H9 (cell line): ENCODE measurements around the gene C1orf159. TPM values are rescaled to one million over a fixed set of nuclear protein-coding genes. Genes with fewer than 3 reads are reported as not detected.

Source experiments
- DNase-seq: peaks from one replicate; pipeline ENCODE4 v3.0.0-alpha.2; 2017
- H2AFZ ChIP-seq: one replicate; pipeline ENCODE4 v1.6.1; 2013; ENCODE audit warnings: mild to moderate bottlenecking, low read length, control low read depth, moderate library complexity
- H2AK5ac ChIP-seq: 2 replicates; pipeline ENCODE4 v1.6.1; 2013; ENCODE audit warnings: low read length, control low read depth, mixed read lengths; ENCODE audit not compliant: insufficient read length
- H2BK120ac ChIP-seq: one replicate; pipeline ENCODE4 v1.6.1; 2013; ENCODE audit warnings: low read depth, mild to moderate bottlenecking, low read length, control low read depth, inconsistent platforms; ENCODE audit not compliant: poor library complexity, severe bottlenecking
- H2BK12ac ChIP-seq: 2 replicates; pipeline ENCODE4 v1.6.1; 2013; ENCODE audit warnings: low read length, control low read depth, mixed read lengths, low read depth; ENCODE audit not compliant: insufficient read length
- H2BK15ac ChIP-seq: 2 replicates; pipeline ENCODE4 v1.6.1; 2013; ENCODE audit warnings: low read depth, low read length, control low read depth
- H2BK20ac ChIP-seq: one replicate; pipeline ENCODE4 v1.6.1; 2013; ENCODE audit warnings: low read depth, mild to moderate bottlenecking, low read length, control low read depth, inconsistent platforms; ENCODE audit not compliant: poor library complexity, severe bottlenecking
- H2BK5ac ChIP-seq: 2 replicates; pipeline ENCODE4 v1.6.1; 2013; ENCODE audit warnings: low read length, control low read depth, mixed read lengths; ENCODE audit not compliant: insufficient read length
- H3K14ac ChIP-seq: 2 replicates; pipeline ENCODE4 v1.6.1; 2013; ENCODE audit warnings: low read length, control low read depth; ENCODE audit not compliant: insufficient read depth
- H3K18ac ChIP-seq: 2 replicates; pipeline ENCODE4 v1.6.1; 2013; ENCODE audit warnings: low read depth, mild to moderate bottlenecking, mixed read lengths, low read length, control low read depth; ENCODE audit not compliant: insufficient read length
- H3K23ac ChIP-seq: 2 replicates; pipeline ENCODE4 v1.6.1; 2013; ENCODE audit warnings: low read length, control low read depth, mixed read lengths, low read depth; ENCODE audit not compliant: insufficient read length
- H3K23me2 ChIP-seq: 2 replicates; pipeline ENCODE4 v1.6.1; 2013; ENCODE audit warnings: low read depth, mild to moderate bottlenecking, mixed read lengths, low read length, control low read depth; ENCODE audit not compliant: insufficient read length, poor library complexity, severe bottlenecking
- H3K27ac ChIP-seq: 2 replicates; pipeline ENCODE4 v1.5.1; 2013; ENCODE audit warnings: low read length, control low read depth, mixed read lengths, low read depth; ENCODE audit not compliant: insufficient read length
- H3K27me3 ChIP-seq: 2 replicates; pipeline ENCODE4 v1.6.1; 2013; ENCODE audit warnings: low read length, control low read depth, inconsistent platforms; ENCODE audit not compliant: insufficient read depth
- H3K4ac ChIP-seq: 2 replicates; pipeline ENCODE4 v1.6.1; 2013; ENCODE audit warnings: low read depth, mild to moderate bottlenecking, control low read depth, inconsistent platforms, low read length, moderate library complexity
- H3K4me1 ChIP-seq: 2 replicates; pipeline ENCODE4 v1.6.1; 2013; ENCODE audit warnings: low read length, control low read depth, inconsistent platforms; ENCODE audit not compliant: insufficient read depth
- H3K4me2 ChIP-seq: 2 replicates; pipeline ENCODE4 v1.6.1; 2013; ENCODE audit warnings: low read length, control low read depth, mixed read lengths; ENCODE audit not compliant: insufficient read length, insufficient read depth
- H3K56ac ChIP-seq: 2 replicates; pipeline ENCODE4 v1.6.1; 2013; ENCODE audit warnings: low read depth, mild to moderate bottlenecking, mixed read lengths, low read length, control low read depth; ENCODE audit not compliant: insufficient read length
- H3K79me1 ChIP-seq: 2 replicates; pipeline ENCODE4 v1.6.1; 2013; ENCODE audit warnings: low read depth, mild to moderate bottlenecking, moderate library complexity, low read length, control low read depth, inconsistent platforms; ENCODE audit not compliant: insufficient read depth, poor library complexity, severe bottlenecking
- H3K79me2 ChIP-seq: 2 replicates; pipeline ENCODE4 v1.6.1; 2013; ENCODE audit warnings: low read length, control low read depth, inconsistent platforms; ENCODE audit not compliant: insufficient read depth
- H3K9ac ChIP-seq: 2 replicates; pipeline ENCODE4 v1.6.1; 2013; ENCODE audit warnings: low read length, control low read depth, mixed read lengths; ENCODE audit not compliant: insufficient read length; ENCODE audit errors: extremely low read depth
- H3K9me3 ChIP-seq: one replicate; pipeline ENCODE4 v1.6.1; 2013; ENCODE audit warnings: low read depth, low read length, inconsistent platforms; ENCODE audit not compliant: control insufficient read depth
- H3T11ph ChIP-seq: one replicate; pipeline ENCODE4 v1.6.1; 2013; ENCODE audit warnings: mild to moderate bottlenecking, low read length, control low read depth, inconsistent platforms
- H4K20me1 ChIP-seq: one replicate; pipeline ENCODE4 v1.6.1; 2013; ENCODE audit not compliant: control insufficient read depth, insufficient read length, insufficient read depth
- H4K5ac ChIP-seq: 2 replicates; pipeline ENCODE4 v1.6.1; 2013; ENCODE audit warnings: low read depth, mild to moderate bottlenecking, mixed read lengths, low read length, control low read depth; ENCODE audit not compliant: insufficient read length
- H4K8ac ChIP-seq: replicated peaks from 2 replicates; pipeline ENCODE4 v1.6.1; 2013; ENCODE audit warnings: low read length, control low read depth, mixed read lengths, low read depth; ENCODE audit not compliant: insufficient read length
- H4K91ac ChIP-seq: 2 replicates; pipeline ENCODE4 v1.6.1; 2013; ENCODE audit warnings: low read depth, mild to moderate bottlenecking, moderate library complexity, mixed read lengths, low read length, control low read depth; ENCODE audit not compliant: insufficient read length
- H3K27ac Mint-ChIP-seq, 3 experiments: 2 replicates in 2 of 3; 3 replicates in 1 of 3; pipeline ENCODE4 v1.8.0; 2020 to 2021; ENCODE audit warnings: mixed read lengths in 3 of 3, mild to moderate bottlenecking in 1 of 3, moderate library complexity in 1 of 3
- H3K27me3 Mint-ChIP-seq: 2 replicates; pipeline ENCODE4 v1.8.0; 2021; ENCODE audit warnings: low read depth, mild to moderate bottlenecking, moderate library complexity, mixed read lengths
- H3K36me3 Mint-ChIP-seq, 3 experiments: 2 replicates in 2 of 3; 3 replicates in 1 of 3; pipeline ENCODE4 v1.8.0; 2020 to 2021; ENCODE audit warnings: low read depth in 3 of 3, mixed read lengths in 3 of 3; ENCODE audit not compliant: insufficient read depth in 1 of 3
- H3K4me1 Mint-ChIP-seq, 2 experiments: 2 replicates each; pipeline ENCODE4 v1.8.0; 2020; ENCODE audit warnings: mixed read lengths in 2 of 2
- H3K4me3 Mint-ChIP-seq, 2 experiments: 2 replicates in 1 of 2; 3 replicates in 1 of 2; pipeline ENCODE4 v1.8.0; 2020 to 2021; ENCODE audit warnings: mild to moderate bottlenecking in 2 of 2, mixed read lengths in 2 of 2, moderate library complexity in 1 of 2
- H3K9me3 Mint-ChIP-seq, 2 experiments: 2 replicates in 1 of 2; 3 replicates in 1 of 2; pipeline ENCODE4 v1.8.0; 2020; ENCODE audit warnings: mild to moderate bottlenecking in 2 of 2, mixed read lengths in 2 of 2, moderate library complexity in 1 of 2
- WGBS: extraction: QIAGEN DNeasy Blood & Tissue Kit; methylation state at CpG from one replicate; pipeline ENCODE4 v1.1.7; 2013; ENCODE audit warnings: missing lambda C conversion rate, low lambda C conversion rate, mixed read lengths; ENCODE audit not compliant: insufficient read length; ENCODE audit errors: extremely low coverage; 5-methylcytosine and 5-hydroxymethylcytosine counted together
- total RNA-seq: library from RNA; stranded (reverse); gene quantifications from 2 replicates; pipeline ENCODE4 v1.2.1, GENCODE V29; 2021
- TF ChIP-seq, protein P1 (sequence below): fragments of 200-600 bp; sonication (generic); conservative IDR thresholded peaks from 3 replicates; pipeline ENCODE4 v1.8.0; 2021; ENCODE audit warnings: antibody characterized with exemption, mild to moderate bottlenecking

C1orf159 gene
- total RNA-seq, 1 experiment from 2014 or later: 12.3 TPM

DNA sequence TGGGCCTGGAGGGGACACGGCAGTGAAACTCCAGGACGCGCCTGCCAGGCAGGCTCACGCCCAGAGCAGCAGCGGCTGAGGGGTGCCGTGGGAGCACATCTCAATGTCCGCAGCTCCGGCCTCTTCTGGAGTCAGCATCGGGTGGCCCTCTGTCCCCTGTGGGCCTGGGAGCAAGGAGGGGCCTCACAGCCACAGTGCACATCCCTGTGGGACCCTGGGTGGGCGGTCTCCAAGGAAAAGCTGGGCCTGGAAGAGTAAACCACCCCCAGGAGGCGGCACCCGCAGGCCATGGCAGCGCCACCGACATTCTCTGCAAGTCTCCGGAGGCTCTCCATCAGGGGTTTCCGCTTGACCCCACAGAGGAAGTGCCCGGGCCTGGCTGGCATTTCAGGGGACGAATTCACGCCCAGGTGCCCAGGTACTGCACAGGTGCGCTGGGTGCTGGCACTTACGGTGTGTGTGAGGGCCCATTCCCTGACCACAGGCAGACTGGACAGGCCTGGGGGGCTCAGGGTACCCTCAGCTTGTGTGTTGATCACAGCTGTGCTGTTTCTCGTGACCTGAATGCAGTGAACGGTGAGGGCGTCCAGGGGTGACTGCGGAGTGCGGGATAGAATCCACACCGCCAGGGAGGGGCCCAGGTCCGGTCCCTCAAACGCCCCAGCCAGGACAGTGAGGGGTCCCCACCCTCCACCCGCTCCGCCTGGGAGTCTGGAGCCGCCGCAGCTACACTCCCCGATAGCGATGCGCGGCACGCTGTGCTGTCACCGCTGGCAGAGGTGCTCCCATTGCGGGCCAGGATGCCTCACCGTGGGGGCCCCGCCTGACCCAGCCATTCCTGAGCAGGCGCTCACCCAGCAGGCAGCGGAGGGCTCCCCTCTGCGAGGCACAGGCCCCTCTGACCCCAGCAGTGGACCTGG is 25.2 kb downstream of the C1orf159 start:
- H2BK15ac ChIP-seq: no peak overlapping the region
- no peak overlapping the region for H4K91ac ChIP-seq
- H2AFZ ChIP-seq: no peak overlapping the region
- no peak overlapping the region for H3K23ac ChIP-seq
- no CpG with 5 or more reads among the region's 45 CpGs for WGBS
- H3K79me1 ChIP-seq: no peaks in the 10 kb centered on the region
- H3K4ac ChIP-seq: no peak overlapping the region
- no peak overlapping the region for H3K56ac ChIP-seq
- no peaks in the 10 kb centered on the region for H3K9me3 ChIP-seq
- no peak for DNase-seq
- H3K27me3 ChIP-seq: no peaks in the 10 kb centered on the region
- Mint-ChIP-seq H3K27ac (no peak overlapping the region), H3K4me1 (no peaks in the 10 kb centered on the region), H3K9me3 (peaks cover 6 to 20% of the 10 kb centered on the region in 2 experiments; a peak in 3 of 5 replicates), H3K4me3 (no peak overlapping the region), H3K27me3 (peaks cover 8% of the 10 kb centered on the region), H3K36me3 (peaks cover 0 to 22% (median 0%) of the 10 kb centered on the region in 3 experiments; a peak in 3 of 7 replicates)
- no peaks in the 10 kb centered on the region for H3K4me1 ChIP-seq
- H3K18ac ChIP-seq: no peak overlapping the region
- H2BK120ac ChIP-seq: no peak overlapping the region
- H2BK5ac ChIP-seq: no peak overlapping the region
- TF ChIP-seq, protein P1, sequence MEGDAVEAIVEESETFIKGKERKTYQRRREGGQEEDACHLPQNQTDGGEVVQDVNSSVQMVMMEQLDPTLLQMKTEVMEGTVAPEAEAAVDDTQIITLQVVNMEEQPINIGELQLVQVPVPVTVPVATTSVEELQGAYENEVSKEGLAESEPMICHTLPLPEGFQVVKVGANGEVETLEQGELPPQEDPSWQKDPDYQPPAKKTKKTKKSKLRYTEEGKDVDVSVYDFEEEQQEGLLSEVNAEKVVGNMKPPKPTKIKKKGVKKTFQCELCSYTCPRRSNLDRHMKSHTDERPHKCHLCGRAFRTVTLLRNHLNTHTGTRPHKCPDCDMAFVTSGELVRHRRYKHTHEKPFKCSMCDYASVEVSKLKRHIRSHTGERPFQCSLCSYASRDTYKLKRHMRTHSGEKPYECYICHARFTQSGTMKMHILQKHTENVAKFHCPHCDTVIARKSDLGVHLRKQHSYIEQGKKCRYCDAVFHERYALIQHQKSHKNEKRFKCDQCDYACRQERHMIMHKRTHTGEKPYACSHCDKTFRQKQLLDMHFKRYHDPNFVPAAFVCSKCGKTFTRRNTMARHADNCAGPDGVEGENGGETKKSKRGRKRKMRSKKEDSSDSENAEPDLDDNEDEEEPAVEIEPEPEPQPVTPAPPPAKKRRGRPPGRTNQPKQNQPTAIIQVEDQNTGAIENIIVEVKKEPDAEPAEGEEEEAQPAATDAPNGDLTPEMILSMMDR: no peak
- H3K14ac ChIP-seq: no peak overlapping the region
- H3K4me2 ChIP-seq: no peak overlapping the region
- no peak overlapping the region for H3T11ph ChIP-seq
- no peaks in the 10 kb centered on the region for H4K20me1 ChIP-seq
- H4K5ac ChIP-seq: no peak overlapping the region
- H2BK12ac ChIP-seq: no peak overlapping the region
- H3K23me2 ChIP-seq: no peaks in the 10 kb centered on the region
- no peak overlapping the region for H2BK20ac ChIP-seq
- no peak overlapping the region for H3K9ac ChIP-seq
- no peaks in the 10 kb centered on the region for H3K79me2 ChIP-seq
- H4K8ac ChIP-seq: no peak overlapping the region
- H2AK5ac ChIP-seq: no peak overlapping the region
- no peak overlapping the region for H3K27ac ChIP-seq
